Type B pancreatic cell (in vitro differentiated cells): ENCODE results near the gene CCT8. TPM values are rescaled to one million over a fixed set of nuclear protein-coding genes. Genes with fewer than 3 reads are reported as not detected.
"Not testable (repeated sequence)": the region's sequence is repeated elsewhere in the genome, so short reads cannot be mapped to it uniquely, and the experiment has no call there.

Source experiments
- DNase-seq: peaks from one replicate; pipeline ENCODE4 v3.0.0; 2021; ENCODE audit warnings: mixed read lengths; ENCODE audit not compliant: unreplicated experiment; ENCODE audit errors: extremely low spot score
- H3K27ac Mint-ChIP-seq: 2 replicates; pipeline ENCODE4 v1.8.0; 2021; ENCODE audit warnings: mild to moderate bottlenecking, mixed read lengths
- H3K27me3 Mint-ChIP-seq: 2 replicates; pipeline ENCODE4 v1.8.0; 2021; ENCODE audit warnings: mixed read lengths
- H3K36me3 Mint-ChIP-seq: 2 replicates; pipeline ENCODE4 v1.8.0; 2021; ENCODE audit warnings: mixed read lengths
- H3K4me1 Mint-ChIP-seq: one replicate; pipeline ENCODE4 v1.8.0; 2021; ENCODE audit warnings: mixed read lengths; ENCODE audit not compliant: unreplicated experiment
- H3K4me3 Mint-ChIP-seq: 2 replicates; pipeline ENCODE4 v1.8.0; 2021; ENCODE audit warnings: mild to moderate bottlenecking, mixed read lengths
- H3K9me3 Mint-ChIP-seq: 2 replicates; pipeline ENCODE4 v1.8.0; 2021; ENCODE audit warnings: mixed read lengths
- CTCF ChIP-seq: fragments of 200-600 bp; sonication (generic); conservative IDR thresholded peaks from 2 replicates; pipeline ENCODE4 v1.5.0; 2021; ENCODE audit warnings: antibody characterized with exemption, mild to moderate bottlenecking
- total RNA-seq: library from RNA; stranded (reverse); gene quantifications from 2 replicates; pipeline ENCODE4 v1.2.1, GENCODE V29; 2021; ENCODE audit warnings: low replicate concordance

CCT8 gene
- total RNA-seq, 1 donor from 2014 or later = 218 TPM

GRCh38 chr21:29082046-29082815 is 8.8 kb upstream of the CCT8 start:
- no peaks in the 10 kb centered on the region for H3K27me3 Mint-ChIP-seq
- H3K9me3 Mint-ChIP-seq = no peaks in the 10 kb centered on the region
- no peaks in the 10 kb centered on the region for H3K36me3 Mint-ChIP-seq
- no peak overlapping the region for H3K27ac Mint-ChIP-seq
- no peaks in the 10 kb centered on the region for H3K4me1 Mint-ChIP-seq
- no peak overlapping the region for H3K4me3 Mint-ChIP-seq
- no peak for DNase-seq
- no peak for TF ChIP-seq CTCF

GRCh38 chr21:29080454-29080941 is 7.0 kb upstream of the CCT8 start:
- no peak for DNase-seq
- H3K27ac Mint-ChIP-seq = no peak overlapping the region
- no peaks in the 10 kb centered on the region for H3K27me3 Mint-ChIP-seq
- H3K9me3 Mint-ChIP-seq = no peaks in the 10 kb centered on the region
- H3K36me3 Mint-ChIP-seq = no peaks in the 10 kb centered on the region
- TF ChIP-seq CTCF = no peak
- no peak overlapping the region for H3K4me3 Mint-ChIP-seq
- H3K4me1 Mint-ChIP-seq = no peaks in the 10 kb centered on the region

- H3K36me3 Mint-ChIP-seq = no peaks in the 10 kb centered on the region
- no peak overlapping the region for H3K4me3 Mint-ChIP-seq
- no peak overlapping the region for H3K27ac Mint-ChIP-seq
- no peak for DNase-seq
- H3K27me3 Mint-ChIP-seq = no peaks in the 10 kb centered on the region
- H3K9me3 Mint-ChIP-seq = no peaks in the 10 kb centered on the region
- no peak for TF ChIP-seq CTCF
- no peaks in the 10 kb centered on the region for H3K4me1 Mint-ChIP-seq
Observed at GRCh38 chr21:29078869-29079767, 5.7 kb upstream of the CCT8 start.

- DNase-seq = no peak
- no peaks in the 10 kb centered on the region for H3K27me3 Mint-ChIP-seq
- H3K4me1 Mint-ChIP-seq = peaks cover 5% of the 10 kb centered on the region
Observed at GRCh38 chr21:29077651-29078090, 4.2 kb upstream of the CCT8 start.

GRCh38 chr21:29076731-29077640 is 3.5 kb upstream of the CCT8 start:
- H3K36me3 Mint-ChIP-seq, H3K27me3 Mint-ChIP-seq, H3K9me3 Mint-ChIP-seq, DNase-seq: not testable (repeated sequence)
- Mint-ChIP-seq H3K27ac (peak overlapping the region; percentile 88), H3K4me3 (peak overlapping the region; percentile 84), H3K4me1 (peaks cover 12% of the 10 kb centered on the region)

More at GRCh38 chr21:29077651-29078090, 4.2 kb upstream of the CCT8 start:
- Mint-ChIP-seq H3K4me3 (peak overlapping the region; percentile 84), H3K27ac (peak overlapping the region; percentile 88), H3K36me3 (peaks cover 2% of the 10 kb centered on the region), H3K9me3 (no peaks in the 10 kb centered on the region)
- TF ChIP-seq CTCF = no peak
